Measurements from ENCODE around the gene MPC1L.

Gene MPC1L

GRCh38 chrX:40628506-40628905 is 5.3 kb downstream of the MPC1L start:
- no peak for DNase-seq (ENCODE audit: low read depth in 3 of 3)

GRCh38 chrX:40632199-40632598 is 9.0 kb downstream of the MPC1L start:
- DNase-seq (ENCODE audit: low read depth in 3 of 3), result no peak

- DNase-seq (ENCODE audit: low read depth in 3 of 3), result no peak
Measured at GRCh38 chrX:40637687-40638086, 14.5 kb downstream of the MPC1L start.

GRCh38 chrX:40644176-40644575 is 20.9 kb downstream of the MPC1L start:
- no peak for DNase-seq (ENCODE audit: low read depth in 3 of 3)

GRCh38 chrX:40644821-40645358 is 21.7 kb downstream of the MPC1L start:
- no peak for DNase-seq (ENCODE audit: low read depth in 3 of 3)

GRCh38 chrX:40646489-40647306 is 23.5 kb downstream of the MPC1L start:
- DNase-seq (ENCODE audit: low read depth in 3 of 3), result no peak

GRCh38 chrX:40647307-40648197 is 24.3 kb downstream of the MPC1L start, which contains the start of gene CXorf38:
TSS of gene CXorf38 (minus strand) at chrX:40647561. CDS start at chrX:40647520, 41 bp downstream.
- peak; percentile 74 to 84 (median 83) for DNase-seq (ENCODE audit: low read depth in 3 of 3)

GRCh38 chrX:40651620-40652223 is 28.5 kb downstream of the MPC1L start:
- DNase-seq (ENCODE audit: low read depth in 3 of 3), result peak in 2 of 3 experiments; percentile 33 to 51

- DNase-seq (ENCODE audit: low read depth in 3 of 3), result no peak
Measured at GRCh38 chrX:40652664-40653063, 29.4 kb downstream of the MPC1L start.

GRCh38 chrX:40653535-40653934 is 30.3 kb downstream of the MPC1L start:
- no peak for DNase-seq (ENCODE audit: low read depth in 3 of 3)

- DNase-seq (ENCODE audit: low read depth in 3 of 3), result no peak
Measured at GRCh38 chrX:40660381-40660780, 37.2 kb downstream of the MPC1L start.

- no peak for DNase-seq (ENCODE audit: low read depth in 3 of 3)
Measured at GRCh38 chrX:40661489-40661888, 38.3 kb downstream of the MPC1L start.

GRCh38 chrX:40663078-40663740 is 40.0 kb downstream of the MPC1L start:
- DNase-seq (ENCODE audit: low read depth in 3 of 3), result no peak

- DNase-seq (ENCODE audit: low read depth in 3 of 3), result no peak
Measured at GRCh38 chrX:40663880-40664630, 40.8 kb downstream of the MPC1L start.

- no peak for DNase-seq (ENCODE audit: low read depth in 3 of 3)
Measured at GRCh38 chrX:40671126-40671525, 47.9 kb downstream of the MPC1L start.

Measured in stimulated activated CD4-positive, alpha-beta T cell treated with anti-CD3 and anti-CD28 coated beads, TNF-alpha, amount 100 ng/mL, for 4 hours (primary cell).